IPS DF 19.7 (cell line): ENCODE results near the gene ST6GALNAC3.

Experiments used
- DNase-seq: peaks from one replicate; pipeline ENCODE4 v3.0.0-alpha.2; 2013; ENCODE audit warnings: low read depth, low spot score

ST6GALNAC3 gene

GRCh38 chr1:76426606-76427005 lies 352.1 kb downstream of the ST6GALNAC3 start:
- DNase-seq: no peak

GRCh38 chr1:76428028-76428427 lies 353.5 kb downstream of the ST6GALNAC3 start:
- no peak for DNase-seq

GRCh38 chr1:76430531-76430930 lies 356.0 kb downstream of the ST6GALNAC3 start:
- no peak for DNase-seq

GRCh38 chr1:76433526-76433925 lies 359.0 kb downstream of the ST6GALNAC3 start:
- DNase-seq: no peak

DNA sequence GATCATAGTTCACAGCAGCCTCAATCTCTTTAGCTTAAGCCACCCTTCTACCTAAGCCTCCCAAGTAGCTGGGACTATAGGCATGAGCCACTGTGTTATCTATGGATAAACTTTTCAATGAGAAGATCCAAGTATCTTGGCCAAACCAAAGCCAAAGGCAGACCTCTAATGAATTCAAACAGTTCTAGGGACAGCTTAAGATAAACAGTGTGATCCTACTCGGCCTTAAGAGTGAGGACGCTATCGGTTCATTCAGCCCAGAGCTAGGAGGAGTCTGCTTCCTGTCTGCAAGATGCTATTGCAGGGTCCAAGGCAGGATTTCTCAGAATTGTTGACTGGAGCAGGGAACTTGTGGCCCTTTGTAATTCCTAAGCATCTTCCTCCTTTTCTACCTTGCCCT lies 368.7 kb downstream of the ST6GALNAC3 start:
- no peak for DNase-seq

DNA sequence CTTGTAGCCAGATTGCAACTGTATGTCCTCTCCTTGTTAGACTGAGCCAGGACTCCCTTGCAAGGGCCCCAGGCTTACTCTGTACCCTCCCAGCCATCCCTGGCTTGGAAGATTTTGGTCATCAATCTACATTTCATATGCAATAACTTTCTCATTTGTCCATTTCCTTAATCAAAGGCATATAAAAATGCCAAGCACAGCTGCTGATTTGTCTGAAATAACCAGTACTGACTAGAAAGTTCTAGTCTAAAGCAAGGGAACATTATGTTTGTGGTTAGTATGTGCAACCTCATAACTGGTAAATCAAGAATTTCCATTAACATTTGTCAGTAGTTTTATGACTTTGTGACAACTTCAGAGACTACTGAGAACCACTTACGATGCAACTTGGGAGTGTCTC lies 370.2 kb downstream of the ST6GALNAC3 start:
- DNase-seq: no peak

DNA sequence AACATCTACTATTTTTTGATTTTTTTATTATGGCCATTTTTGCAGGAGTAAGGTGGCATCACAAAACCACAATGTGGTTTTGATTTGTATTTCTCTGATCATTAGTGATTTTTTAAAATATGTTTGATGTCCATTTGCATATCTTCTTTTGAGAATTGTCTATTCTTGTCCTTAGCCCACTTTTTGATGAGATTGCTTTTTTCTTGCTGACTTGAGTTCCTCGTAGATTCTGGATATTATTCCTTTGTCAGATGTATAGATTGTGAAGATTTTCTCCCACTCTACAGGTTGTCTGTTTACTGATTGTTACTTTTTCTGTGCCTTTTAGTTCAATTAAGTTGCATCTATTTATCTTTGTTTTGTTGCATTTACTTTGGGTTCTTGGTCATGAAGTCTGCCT lies 375.7 kb downstream of the ST6GALNAC3 start:
- no peak for DNase-seq

- no peak for DNase-seq
Measured at GRCh38 chr1:76463278-76463677, 388.7 kb downstream of the ST6GALNAC3 start.

DNA sequence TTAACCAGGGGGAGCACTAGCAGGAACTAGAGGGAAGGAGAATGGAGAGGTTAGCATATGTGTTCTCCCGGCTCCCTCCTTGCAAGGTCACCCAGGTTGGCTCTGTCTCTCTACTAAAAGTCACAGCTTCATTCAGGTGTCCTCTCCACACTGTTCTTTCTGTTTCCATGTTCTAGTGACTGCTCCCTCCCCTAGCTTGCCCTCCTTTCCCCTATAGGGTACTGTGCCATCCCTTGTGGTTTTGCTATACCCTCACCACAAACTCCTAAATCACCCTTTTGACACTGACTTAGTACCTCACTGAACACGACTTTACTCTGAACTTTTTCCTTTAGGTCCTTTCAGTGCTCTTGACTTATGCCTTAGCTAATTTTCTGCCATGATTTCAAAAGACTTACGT lies 389.3 kb downstream of the ST6GALNAC3 start:
- no peak for DNase-seq

DNA sequence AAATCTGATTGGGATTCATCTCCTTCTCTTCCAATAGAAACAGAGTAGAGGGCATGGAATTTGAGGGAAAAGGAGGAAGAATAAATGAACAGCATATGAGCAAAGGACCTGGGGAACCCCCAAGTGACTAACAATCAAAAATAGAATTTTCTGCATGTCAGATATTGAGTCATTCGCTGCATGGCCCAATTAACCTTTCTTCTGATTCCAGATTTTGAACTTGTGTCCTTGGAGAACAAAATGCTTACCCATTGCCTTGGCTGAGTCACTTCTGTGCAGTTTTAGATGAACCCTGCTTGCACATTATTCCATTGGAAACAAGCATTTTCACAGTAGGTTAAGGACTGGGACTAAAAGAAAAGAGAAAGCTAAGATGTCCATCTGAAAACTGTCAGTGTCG lies 390.5 kb downstream of the ST6GALNAC3 start:
- DNase-seq: no peak

GRCh38 chr1:76470166-76470565 lies 395.6 kb downstream of the ST6GALNAC3 start:
- DNase-seq: no peak

DNA sequence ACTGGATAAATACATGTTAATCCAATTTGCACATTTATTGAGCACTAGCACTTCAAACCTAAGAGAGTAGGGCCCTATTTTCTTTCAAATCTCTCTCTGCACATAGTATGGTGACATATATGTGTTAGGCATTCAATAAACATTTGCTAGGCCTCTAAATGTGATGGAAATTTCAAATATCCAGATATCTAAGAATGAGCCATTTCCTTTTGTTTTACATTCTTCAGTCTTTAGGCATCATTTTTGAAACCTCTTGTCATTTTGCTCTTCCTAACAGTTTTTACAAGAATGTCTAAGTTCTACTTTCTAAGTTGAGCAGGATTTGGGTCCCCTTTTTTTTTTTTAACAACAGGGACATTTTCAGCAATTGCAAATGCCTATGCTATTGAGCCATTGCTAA lies 397.0 kb downstream of the ST6GALNAC3 start:
- no peak for DNase-seq

DNA sequence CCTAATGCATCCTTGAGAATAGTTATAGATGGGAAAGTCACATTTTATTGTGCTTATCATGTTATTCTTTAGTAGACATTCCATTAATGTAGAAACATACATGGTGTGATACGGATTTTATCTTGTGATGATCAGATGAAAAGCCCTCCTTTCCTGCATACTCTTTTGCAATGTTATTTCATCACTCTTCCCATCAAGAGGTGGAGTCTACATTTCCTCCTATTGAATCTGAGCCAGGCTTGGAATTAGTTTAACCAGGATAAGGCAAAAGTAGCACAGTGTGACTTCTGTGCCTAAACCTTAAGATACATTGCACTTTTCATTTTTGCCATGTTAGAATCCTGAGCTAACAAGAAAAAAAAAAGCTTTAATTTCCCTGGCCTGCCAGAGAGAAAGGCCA lies 399.0 kb downstream of the ST6GALNAC3 start:
- no peak for DNase-seq

DNA sequence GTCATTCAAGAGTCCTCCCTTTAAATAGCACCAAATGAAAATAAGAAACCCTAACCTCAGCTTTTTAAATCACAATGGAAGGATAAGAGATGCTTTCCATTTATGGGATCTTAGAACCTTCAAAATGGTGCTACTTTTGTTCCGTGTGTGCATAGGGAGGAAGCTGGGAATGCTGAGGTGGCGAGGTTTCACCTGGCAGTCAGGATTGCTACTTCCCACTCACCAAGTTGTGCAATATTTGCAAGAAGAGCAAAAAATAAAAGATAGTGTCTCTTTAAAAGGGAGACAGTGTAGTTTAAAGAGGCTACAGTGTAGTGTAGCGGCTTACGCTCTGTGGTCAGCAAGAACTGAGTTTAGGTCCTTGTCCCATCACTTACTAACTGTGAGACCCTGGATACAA lies 400.4 kb downstream of the ST6GALNAC3 start:
- no peak for DNase-seq

GRCh38 chr1:76477156-76477555 lies 402.6 kb downstream of the ST6GALNAC3 start:
- no peak for DNase-seq

GRCh38 chr1:76480827-76481226 lies 406.3 kb downstream of the ST6GALNAC3 start:
- no peak for DNase-seq

DNA sequence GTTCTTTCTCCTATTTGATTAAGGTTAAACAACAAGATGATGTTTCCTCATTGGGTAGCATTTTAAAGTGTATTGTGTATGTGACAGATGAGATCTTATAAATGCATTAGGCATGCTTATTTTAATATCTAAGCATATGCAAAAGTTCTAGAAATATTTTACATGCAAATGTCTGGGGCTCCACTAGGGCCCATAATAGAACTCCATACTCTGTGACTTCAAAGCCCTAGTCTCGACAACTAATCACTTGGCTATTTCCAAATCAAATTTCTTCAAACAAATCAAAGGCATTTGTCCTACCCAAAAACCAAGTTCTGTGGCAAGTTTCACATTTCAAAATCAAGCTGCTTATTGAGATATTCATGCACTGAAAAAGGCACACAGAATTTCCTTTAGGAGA lies 407.1 kb downstream of the ST6GALNAC3 start:
- DNase-seq: no peak

DNA sequence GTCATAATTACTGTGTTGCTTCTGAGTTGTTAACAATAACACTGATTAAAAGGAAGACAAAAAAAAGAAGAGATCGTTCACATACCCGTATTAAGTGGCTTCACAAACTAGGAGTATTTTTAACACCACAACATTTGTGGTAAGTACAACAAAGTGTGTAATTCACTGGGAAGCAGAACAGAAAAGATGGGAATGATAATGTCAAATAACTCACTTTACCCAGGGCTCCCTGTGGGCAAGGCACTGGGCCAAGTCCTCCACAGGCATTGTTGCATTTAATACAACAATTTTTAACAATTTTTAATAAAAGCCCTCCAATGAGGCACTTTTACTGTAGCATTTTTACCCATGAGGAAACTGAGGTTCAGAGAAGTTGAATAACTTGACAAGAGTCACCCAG lies 407.7 kb downstream of the ST6GALNAC3 start:
- no peak for DNase-seq

- no peak for DNase-seq
Measured at GRCh38 chr1:76491737-76492136, 417.2 kb downstream of the ST6GALNAC3 start.

DNA sequence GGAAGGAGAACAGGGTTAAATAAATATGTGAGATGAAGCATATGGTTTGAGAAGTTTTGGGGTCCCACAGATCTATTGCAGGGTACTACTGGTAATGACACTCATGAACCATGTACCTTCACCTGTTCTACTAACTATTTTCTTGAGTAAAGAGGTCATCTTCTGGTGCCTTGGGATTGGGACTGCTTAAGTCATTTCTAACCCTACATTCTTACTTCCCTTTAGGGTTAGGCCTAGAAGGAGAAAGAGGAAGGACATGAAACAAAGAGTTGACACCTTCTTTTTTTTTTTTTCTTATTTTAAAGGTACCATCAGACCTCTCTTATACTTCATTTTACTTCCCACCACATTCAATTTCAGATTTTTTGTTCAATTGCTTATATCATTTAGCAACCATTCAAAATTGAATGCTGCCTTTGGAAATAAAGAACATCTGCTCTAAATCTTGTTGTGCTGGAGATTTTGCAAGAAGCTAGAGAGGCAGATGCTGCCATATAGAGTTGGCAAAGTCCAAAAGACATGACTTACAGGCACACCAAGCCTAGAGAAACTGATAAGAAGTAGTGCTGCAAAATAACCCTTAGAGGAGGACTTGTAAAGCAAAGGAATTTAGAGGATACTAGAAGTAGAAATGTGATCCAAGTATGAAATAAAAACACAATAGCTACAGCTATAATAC lies 418.3 kb downstream of the ST6GALNAC3 start:
- no peak for DNase-seq

- no peak for DNase-seq
Measured at GRCh38 chr1:76494807-76495206, 420.3 kb downstream of the ST6GALNAC3 start.

DNA sequence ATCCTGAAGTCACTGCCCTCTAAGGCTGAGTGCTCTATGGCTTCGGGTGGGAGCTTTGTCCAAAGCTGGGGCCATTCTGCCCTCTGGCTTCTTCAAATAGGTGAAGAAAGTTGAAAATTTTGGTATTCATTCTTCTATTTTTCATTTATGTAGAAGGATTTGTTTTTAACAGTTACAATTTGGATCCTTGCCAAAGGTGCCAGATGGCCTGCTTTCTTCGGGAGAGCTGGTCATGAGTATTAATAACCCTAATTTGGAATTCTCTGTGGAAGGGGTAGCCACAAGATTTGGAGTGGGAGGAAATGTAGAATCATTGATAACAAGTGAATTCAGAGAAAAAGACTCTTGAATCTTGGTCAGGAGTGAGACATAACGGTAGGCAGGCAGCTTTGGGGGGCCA lies 422.3 kb downstream of the ST6GALNAC3 start:
- DNase-seq: no peak

DNA sequence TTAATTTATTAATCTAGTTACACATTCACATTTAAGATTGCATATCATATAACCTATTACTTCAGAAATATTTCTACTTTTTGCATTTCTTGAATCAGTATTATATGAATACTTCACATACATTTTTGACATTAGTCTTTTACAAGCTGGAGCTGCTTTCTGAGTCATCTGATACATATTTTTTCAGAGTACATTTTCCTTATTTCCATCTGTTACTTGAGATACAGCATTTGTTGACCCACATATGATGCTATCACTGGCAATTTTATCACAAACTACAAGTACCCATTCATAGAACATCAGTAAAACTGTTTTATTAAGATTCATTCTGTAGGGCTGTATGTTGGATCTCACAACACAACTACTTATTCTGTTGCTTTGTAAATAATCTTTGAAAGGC lies 425.6 kb downstream of the ST6GALNAC3 start:
- DNase-seq: no peak

DNA sequence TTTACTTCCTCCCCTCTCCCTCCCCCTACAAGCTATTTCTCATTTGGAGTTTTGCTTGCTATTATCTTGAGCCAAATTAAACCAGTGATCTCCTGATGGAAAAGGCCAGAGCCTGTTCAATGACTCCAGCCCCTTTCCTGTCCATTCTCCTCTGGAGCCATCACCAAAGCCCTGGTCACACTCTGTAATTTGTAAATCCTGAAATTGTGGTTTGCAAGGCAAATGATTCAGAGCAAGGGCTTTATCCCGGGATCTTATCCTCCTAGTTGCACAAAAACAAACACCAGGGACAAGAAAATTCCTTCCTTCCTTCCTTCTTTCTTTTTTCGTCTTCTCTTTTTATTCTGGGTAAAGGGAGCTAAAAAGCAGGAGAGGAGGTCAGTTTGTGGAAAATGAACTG lies 426.6 kb downstream of the ST6GALNAC3 start:
- no peak for DNase-seq
